ENCODE measurements around the gene ZNF821.
"Not testable (repeated sequence)": the region's sequence is repeated elsewhere in the genome, so short reads cannot be mapped to it uniquely, and the experiment has no call there.

The ZNF821 gene

DNA sequence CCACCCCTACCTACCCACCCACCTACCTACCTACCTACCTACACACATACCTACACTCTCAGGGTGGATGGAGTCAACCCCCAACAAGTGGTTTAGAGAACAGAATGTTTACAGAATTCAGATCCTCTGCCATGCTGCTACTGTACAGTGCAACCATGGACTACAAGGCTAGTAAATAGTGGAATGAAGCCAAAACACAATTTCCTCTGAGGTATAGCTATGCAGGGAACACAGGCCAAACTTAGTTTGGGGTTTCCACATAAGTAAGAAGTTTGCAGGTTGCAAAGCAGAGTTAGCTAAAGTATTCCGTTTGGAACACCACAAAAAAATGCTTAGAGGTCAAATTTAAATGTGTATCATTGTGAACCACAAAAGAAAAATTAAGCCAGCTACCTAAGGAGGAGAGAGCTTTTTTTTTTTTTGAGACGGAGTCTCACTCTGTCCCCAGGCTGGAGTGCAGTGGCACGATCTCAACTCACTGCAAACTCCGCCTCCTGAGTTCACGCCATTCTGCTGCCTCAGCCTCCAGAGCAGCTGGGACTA lies 72.7 kb downstream of the ZNF821 start:
- no peak for DNase-seq (ENCODE audit: low read depth in 4 of 4, low spot score in 1 of 4)

DNA sequence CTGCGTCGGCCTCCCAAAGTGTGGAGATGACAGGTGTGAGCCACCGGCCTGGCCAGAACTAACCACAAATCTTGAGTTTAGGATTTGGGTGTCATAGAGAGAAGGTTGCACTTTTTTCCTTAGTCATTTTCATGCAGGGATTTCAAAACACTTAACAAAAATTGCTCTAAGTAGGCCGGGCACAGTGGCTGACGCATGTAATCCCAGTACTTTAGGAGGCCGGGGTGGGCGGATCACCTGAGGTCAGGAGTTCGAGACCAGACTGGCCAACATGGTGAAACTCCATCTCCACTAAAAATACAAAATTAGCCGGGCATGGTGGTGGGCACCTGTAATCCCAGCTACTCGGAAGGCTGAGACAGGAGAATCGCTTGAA lies 73.8 kb downstream of the ZNF821 start:
- DNase-seq (ENCODE audit: low read depth in 4 of 4, low spot score in 1 of 4), result not testable (repeated sequence)

Measured in stimulated activated CD4-positive, alpha-beta T cell treated with anti-CD3 and anti-CD28 coated beads, Interleukin-1b, Interleukin-23, amount 100 ng/mL, for 24 hours (primary cell).